Right cardiac atrium (tissue), 5 donors: Measurements from ENCODE around the gene EFNB3. TPM values are rescaled to one million over a fixed set of nuclear protein-coding genes. Genes with fewer than 3 reads are reported as not detected.
A peak's percentile ranks its signal among the peaks of the same experiment; 100 is the strongest.

Experiments used
- ATAC-seq, 2 donors: fragments of 200-7000 bp; cut with Tn5 transposase; one replicate each; pipeline versions ENCODE4 v1.8.0 to v1.9.1; 2020; ENCODE audit warnings: moderate library complexity in 2 of 2, mild to moderate bottlenecking in 1 of 2
- DNase-seq, 3 donors: peaks; one replicate each; pipeline ENCODE4 v3.0.0-alpha.2; 2020
- H3K27ac ChIP-seq: one replicate; pipeline ENCODE4 v1.5.1; 2013; ENCODE audit warnings: mild to moderate bottlenecking, low read length, control low read depth, moderate library complexity
- H3K27me3 ChIP-seq: one replicate; pipeline ENCODE4 v1.6.1; 2013; ENCODE audit not compliant: control insufficient read depth, insufficient read depth
- H3K4me1 ChIP-seq: one replicate; pipeline ENCODE4 v1.6.1; 2013; ENCODE audit warnings: low read length; ENCODE audit not compliant: control insufficient read depth, insufficient read depth
- H3K4me3 ChIP-seq: one replicate; pipeline ENCODE4 v1.5.1; 2013; ENCODE audit warnings: low read length, control low read depth
- H3K9me3 ChIP-seq: one replicate; pipeline ENCODE4 v1.6.1; 2013; ENCODE audit warnings: low read length; ENCODE audit not compliant: control insufficient read depth
- WGBS: extraction: QIAGEN DNeasy Blood & Tissue Kit; methylation state at CpG from one replicate; pipeline ENCODE4 v1.1.7; 2013; 5-methylcytosine and 5-hydroxymethylcytosine counted together
- intact Hi-C, 4 donors: fragments of 100-400 bp; cut with DNase I; formaldehyde crosslinking; loops; one replicate each; pipeline versions ENCODE4 v1.11.0 to v1.14.0; 2022 to 2023
- polyA plus RNA-seq: library from polyadenylated mRNA; stranded (reverse); fragments of 200-250 nt; gene quantifications from one replicate; pipeline ENCODE4 v1.2.3, GENCODE V29; 2013
- total RNA-seq, 4 donors: library from RNA; stranded (reverse); fragmentation: NEBNext Ultra II Directional; extraction: Animal tissue kit (Norgen Biotek cat#: 25700); gene quantifications; one replicate each; pipeline ENCODE4 v1.2.1, GENCODE V29; 2021
- donor health status: healthy with polysubstance abuse.
- donor health status: DM: no; HTN: yes; CAD: no.
- donor health status: DM: no; HTN: no; CAD: no.
- donor health status: DM: no; HTN: yes; CAD: no; lungs with severe emphysema.
- donor health status: DM: yes; HTN: yes; CAD: no.

Gene EFNB3
- total and polyA plus RNA-seq, 5 donors = 0.31 to 0.97 (median 0.59) TPM

GRCh38 chr17:7685533-7686221 is 19.3 kb upstream of the EFNB3 start:
- WGBS = 5% methylated on average over 44 of the region's 44 CpGs
- no peaks in the 10 kb centered on the region for H3K9me3 ChIP-seq
- H3K27me3 ChIP-seq = no peaks in the 10 kb centered on the region
- peak; percentile 92 to 97 (median 95) for DNase-seq
- H3K4me1 ChIP-seq = no peaks in the 10 kb centered on the region
- H3K27ac ChIP-seq = peak overlapping the region; percentile 89
- peak overlapping the region; percentile 100 for H3K4me3 ChIP-seq
- intact Hi-C loops = loop anchor here (5.0 to 10.0 kb wide), 3 partner anchors 51 to 101 kb away; partner anchors contain the start of genes SHBG (in 4 of the 4) and MPDU1 (in 1 of the 4)
- peak; percentile 84 for ATAC-seq

- intact Hi-C loops = loop anchor here (5.0 to 10.0 kb wide), 3 partner anchors 52 to 102 kb away; partner anchors contain the start of genes SHBG (in 4 of the 4) and MPDU1 (in 1 of the 4)
- Histone ChIP-seq H3K27me3 (no peaks in the 10 kb centered on the region), H3K4me3 (peak overlapping the region; percentile 100), H3K9me3 (no peaks in the 10 kb centered on the region), H3K4me1 (no peaks in the 10 kb centered on the region), H3K27ac (peak overlapping the region; percentile 99)
- peak; percentile 80 to 91 (median 86) for DNase-seq
- peak; percentile 66 to 70 for ATAC-seq
- WGBS = under 1% methylated on average over 30 of the region's 30 CpGs
These were observed 18.6 kb upstream of the EFNB3 start for GRCh38 chr17:7686222-7687071.

GRCh38 chr17:7687072-7687907 is 17.7 kb upstream of the EFNB3 start, which contains the start of gene TP53:
TSS of gene TP53 (minus strand) at chr17:7687490. CDS start at chr17:7676594, 10,896 bp downstream.
- intact Hi-C loops = loop anchor here (5.0 to 10.0 kb wide), 3 partner anchors 52 to 102 kb away; partner anchors contain the start of genes SHBG (in 4 of the 4) and MPDU1 (in 1 of the 4)
- DNase-seq = peak; percentile 87 to 93 (median 92)
- Histone ChIP-seq H3K9me3 (no peaks in the 10 kb centered on the region), H3K4me1 (no peaks in the 10 kb centered on the region), H3K4me3 (peak within 1 kb of the TSS; percentile 100), H3K27me3 (no peaks in the 10 kb centered on the region), H3K27ac (peak within 1 kb of the TSS; percentile 99)
- WGBS = under 1% methylated on average over 30 of the region's 30 CpGs
- peak; percentile 79 to 81 for ATAC-seq

GRCh38 chr17:7687908-7688807 is 16.8 kb upstream of the EFNB3 start, which contains the start of gene WRAP53:
TSS of gene WRAP53 (plus strand) at chr17:7688477. CDS start at chr17:7688649, 172 bp downstream.
- intact Hi-C loops = loop anchor here (5.0 to 10.0 kb wide), 3 partner anchors 53 to 103 kb away; partner anchors contain the start of genes SHBG (in 4 of the 4) and MPDU1 (in 1 of the 4)
- peak; percentile 95 to 97 for ATAC-seq
- Histone ChIP-seq H3K4me1 (no peaks in the 10 kb centered on the region), H3K27ac (peak within 1 kb of the TSS; percentile 99), H3K4me3 (peak within 1 kb of the TSS; percentile 100), H3K27me3 (no peaks in the 10 kb centered on the region), H3K9me3 (no peaks in the 10 kb centered on the region)
- WGBS = under 1% methylated on average over 51 of the region's 51 CpGs
- peak; percentile 97 to 99 (median 98) for DNase-seq

GRCh38 chr17:7688808-7689316 is 16.1 kb upstream of the EFNB3 start:
- no peaks in the 10 kb centered on the region for H3K9me3 ChIP-seq
- intact Hi-C loops = loop anchor here (5.0 to 10.0 kb wide), 3 partner anchors 54 to 104 kb away; partner anchors contain the start of genes SHBG (in 4 of the 4) and MPDU1 (in 1 of the 4)
- DNase-seq = no peak
- no peak for ATAC-seq
- WGBS = 9% methylated on average over 13 of the region's 13 CpGs
- no peaks in the 10 kb centered on the region for H3K4me1 ChIP-seq
- H3K4me3 ChIP-seq = peak overlapping the region; percentile 72
- H3K27ac ChIP-seq = peak overlapping the region; percentile 68
- H3K27me3 ChIP-seq = no peaks in the 10 kb centered on the region

- intact Hi-C loops = no loop called here
- no peak for ATAC-seq
- H3K4me3 ChIP-seq = no peak overlapping the region
These were observed 9.4 kb upstream of the EFNB3 start for GRCh38 chr17:7695586-7695985.

GRCh38 chr17:7697828-7698588 is 7.0 kb upstream of the EFNB3 start:
- Histone ChIP-seq H3K27ac (no peak overlapping the region), H3K4me1 (no peaks in the 10 kb centered on the region), H3K9me3 (no peaks in the 10 kb centered on the region), H3K4me3 (no peak overlapping the region), H3K27me3 (no peaks in the 10 kb centered on the region)
- DNase-seq (no peak), ATAC-seq (no peak)
- intact Hi-C loops = no loop called here
- WGBS = over 99% methylated on average over 4 of the region's 4 CpGs

More at GRCh38 chr17:7695586-7695985, 9.4 kb upstream of the EFNB3 start:
- H3K9me3 ChIP-seq = no peaks in the 10 kb centered on the region
- DNase-seq = no peak
- no peaks in the 10 kb centered on the region for H3K27me3 ChIP-seq
- no peak overlapping the region for H3K27ac ChIP-seq
- 96% methylated on average over 10 of the region's 10 CpGs for WGBS
- no peaks in the 10 kb centered on the region for H3K4me1 ChIP-seq

- Histone ChIP-seq H3K4me3 (no peak overlapping the region), H3K27ac (no peak overlapping the region), H3K4me1 (peaks cover 2% of the 10 kb centered on the region), H3K9me3 (no peaks in the 10 kb centered on the region), H3K27me3 (no peaks in the 10 kb centered on the region)
- 95% methylated on average over 7 of the region's 7 CpGs for WGBS
- intact Hi-C loops = no loop called here
- DNase-seq (no peak), ATAC-seq (no peak)
These were observed 4.5 kb upstream of the EFNB3 start for GRCh38 chr17:7700510-7700909.

- H3K9me3 ChIP-seq = no peaks in the 10 kb centered on the region
- DNase-seq = no peak
- no peaks in the 10 kb centered on the region for H3K27me3 ChIP-seq
- H3K4me3 ChIP-seq = no peak overlapping the region
- H3K27ac ChIP-seq = no peak overlapping the region
- peaks cover 2% of the 10 kb centered on the region for H3K4me1 ChIP-seq
- WGBS = 95% methylated on average over 14 of the region's 14 CpGs
- no peak for ATAC-seq
- intact Hi-C loops = no loop called here
These were observed 3.3 kb upstream of the EFNB3 start for GRCh38 chr17:7701681-7702080.
